NCI-H2107 treated with DMSO at 0.1 percent for 48 hours (cell line): ENCODE results near the gene ZNF217.
"Not testable (repeated sequence)": the region's sequence is repeated elsewhere in the genome, so short reads cannot be mapped to it uniquely, and the experiment has no call there.

Source experiments
- DNase-seq: peaks from one replicate; lab custom pipeline; 2025; ENCODE audit not compliant: unreplicated experiment; lab: John Stamatoyannopoulos, UW

ZNF217 gene

GRCh38 chr20:53534037-53534436 is 59.6 kb downstream of the ZNF217 start:
- DNase-seq, result no peak

- no peak for DNase-seq
Measured at GRCh38 chr20:53533500-53533899, 60.1 kb downstream of the ZNF217 start.

- DNase-seq, result not testable (repeated sequence)
Measured at GRCh38 chr20:53532654-53533312, 60.9 kb downstream of the ZNF217 start.

- no peak for DNase-seq
Measured at GRCh38 chr20:53530440-53530839, 63.2 kb downstream of the ZNF217 start.

- no peak for DNase-seq
Measured at GRCh38 chr20:53529658-53530057, 64.0 kb downstream of the ZNF217 start.

GRCh38 chr20:53527196-53527595 is 66.4 kb downstream of the ZNF217 start:
- DNase-seq, result no peak

GRCh38 chr20:53524589-53525312 is 68.9 kb downstream of the ZNF217 start:
- no peak for DNase-seq

- DNase-seq, result not testable (repeated sequence)
Measured at GRCh38 chr20:53523615-53524014, 70.0 kb downstream of the ZNF217 start.

GRCh38 chr20:53522696-53523095 is 70.9 kb downstream of the ZNF217 start:
- no peak for DNase-seq

GRCh38 chr20:53522026-53522425 is 71.6 kb downstream of the ZNF217 start:
- DNase-seq, result no peak

GRCh38 chr20:53521421-53521820 is 72.2 kb downstream of the ZNF217 start:
- DNase-seq, result not testable (repeated sequence)

- DNase-seq, result no peak
Measured at GRCh38 chr20:53517146-53517545, 76.5 kb downstream of the ZNF217 start.
